HCT116 (cell line): Measurements from ENCODE around the gene SLC12A1. TPM values are rescaled to one million over a fixed set of nuclear protein-coding genes. Genes with fewer than 3 reads are reported as not detected.

Experiments used
- ATAC-seq: fragments of 200-7000 bp; cut with Tn5 transposase; 2 replicates; pipeline ENCODE4 v1.9.1; 2020; ENCODE audit warnings: mild to moderate bottlenecking, moderate library complexity
- BruUV-seq: library from RNA; stranded (reverse); fragments of 400-500 nt; replicated peaks from 2 replicates; lab custom pipeline; 2021; lab: Mats Ljungman, UMichigan
- CTCF ChIA-PET: fragments of 300-600 bp; sonication (Branson Sonifier 250); formaldehyde crosslinking; loops from one replicate; lab custom pipeline; 2021; ENCODE audit warnings: antibody characterized with exemption; lab: Charles Lee
- POLR2A ChIA-PET: fragments of 300-600, 350-600 bp; sonication (Branson Sonifier 250); formaldehyde crosslinking; loops from one replicate; lab custom pipeline; 2021; ENCODE audit warnings: antibody characterized with exemption; lab: Charles Lee
- RAD21 ChIA-PET, 2 experiments: fragments of 300-600 bp; sonication (Branson Sonifier 250); formaldehyde crosslinking; loops; one replicate each; lab custom pipeline; 2023; ENCODE audit warnings: low total read pairs in 2 of 2; ENCODE audit not compliant: uncharacterized antibody in 2 of 2, unreplicated experiment in 2 of 2, low non-redundant PET in 1 of 2; lab: Charles Lee
- DNase-seq: peaks from one replicate; pipeline ENCODE4 v3.0.0-alpha.2; 2010; ENCODE audit warnings: low read depth, low spot score
- H2AFZ ChIP-seq: fragments of 200-600 bp; shearing (Covaris generic), sonication (generic); 2 replicates; pipeline ENCODE4 v1.6.1; 2017; ENCODE audit warnings: low read depth, mixed run types, mixed read lengths, antibody characterized with exemption, low read length; ENCODE audit not compliant: poor library complexity, severe bottlenecking
- H3K27ac ChIP-seq: 2 replicates; pipeline ENCODE4 v1.5.1; 2012; ENCODE audit warnings: low read depth, low read length
- H3K27me3 ChIP-seq: fragments of 200-600 bp; sonication (generic); 2 replicates; pipeline ENCODE4 v1.6.1; 2016; ENCODE audit warnings: mixed run types, low read length, mixed read lengths; ENCODE audit not compliant: insufficient read depth
- H3K36me3 ChIP-seq, 2 experiments: fragments of 200-500 bp in 1 of 2; fragments of 200-600 bp in 1 of 2; sonication (Bioruptor generic) in 1 of 2; sonication (generic) in 1 of 2; 2 replicates each; pipeline versions ENCODE4 v1.5.1 to v1.6.1; 2014 to 2016; ENCODE audit warnings: low read length in 2 of 2, inconsistent platforms in 1 of 2, mixed read lengths in 1 of 2, mixed run types in 1 of 2; ENCODE audit not compliant: insufficient read depth in 2 of 2, control insufficient read depth in 1 of 2
- H3K4me1 ChIP-seq, 2 experiments: fragments of 200-600 bp in 1 of 2; sonication (generic) in 1 of 2; 2 replicates each; pipeline versions ENCODE4 v1.5.1 to v1.6.1; 2012 to 2017; ENCODE audit warnings: low read length in 2 of 2, inconsistent platforms in 1 of 2, mild to moderate bottlenecking in 1 of 2, mixed read lengths in 1 of 2, mixed run types in 1 of 2, moderate library complexity in 1 of 2; ENCODE audit not compliant: insufficient read depth in 2 of 2, control insufficient read depth in 1 of 2
- H3K4me2 ChIP-seq: fragments of 200-600 bp; sonication (generic); 2 replicates; pipeline ENCODE4 v1.6.1; 2017; ENCODE audit warnings: mixed run types, low read length, mixed read lengths
- H3K4me3 ChIP-seq, 2 experiments: fragments of 200-600 bp in 1 of 2; sonication (generic) in 1 of 2; replicated peaks in 1 of 2; 2 replicates each; pipeline ENCODE4 v1.5.1; 2011 to 2016; ENCODE audit warnings: low read length in 2 of 2, control low read depth in 1 of 2, low read depth in 1 of 2, mild to moderate bottlenecking in 1 of 2, mixed read lengths in 1 of 2, mixed run types in 1 of 2
- H3K79me2 ChIP-seq: fragments of 200-600 bp; sonication (generic); 2 replicates; pipeline ENCODE4 v1.6.1; 2017; ENCODE audit warnings: mild to moderate bottlenecking, mixed run types, low read length, moderate library complexity, mixed read lengths; ENCODE audit not compliant: insufficient read depth
- H3K9ac ChIP-seq: fragments of 200-600 bp; sonication (generic); 2 replicates; pipeline ENCODE4 v1.6.1; 2016; ENCODE audit warnings: low read length, mixed read lengths
- H3K9me2 ChIP-seq: fragments of 200-600 bp; sonication (generic), shearing (Covaris generic); 2 replicates; pipeline ENCODE4 v1.6.1; 2017; ENCODE audit warnings: mixed run types, mild to moderate bottlenecking, moderate library complexity; ENCODE audit not compliant: insufficient read depth
- H3K9me3 ChIP-seq, 2 experiments: fragments of 200-500 bp in 1 of 2; fragments of 200-600 bp in 1 of 2; sonication (Bioruptor generic) in 1 of 2; sonication (generic) in 1 of 2; 2 replicates each; pipeline ENCODE4 v1.6.1; 2014 to 2017; ENCODE audit warnings: low read length in 2 of 2, mixed read lengths in 2 of 2, inconsistent platforms in 1 of 2, low read depth in 1 of 2, mild to moderate bottlenecking in 1 of 2, mixed run types in 1 of 2, moderate library complexity in 1 of 2; ENCODE audit not compliant: control insufficient read depth in 1 of 2, insufficient read depth in 1 of 2
- H4K20me1 ChIP-seq: fragments of 200-600 bp; sonication (generic), shearing (Covaris generic); 2 replicates; pipeline ENCODE4 v1.6.1; 2017; ENCODE audit warnings: mixed run types, mild to moderate bottlenecking, moderate library complexity; ENCODE audit not compliant: insufficient read depth
- CBX3 ChIP-seq: IDR thresholded peaks from 2 replicates; pipeline ENCODE4 v1.6.1; 2012; ENCODE audit warnings: low read depth
- EGR1 ChIP-seq: IDR thresholded peaks from 2 replicates; pipeline ENCODE4 v1.6.1; 2012; ENCODE audit warnings: low read depth
- EZH2 ChIP-seq: fragments of 200-600 bp; sonication (generic); IDR thresholded peaks from 2 replicates; pipeline ENCODE4 v1.6.1; 2017; ENCODE audit warnings: antibody characterized with exemption, mixed run types
- EZH2phosphoT487 ChIP-seq: fragments of 200-600 bp; IDR thresholded peaks from 2 replicates; pipeline ENCODE4 v1.6.1; 2018; ENCODE audit warnings: antibody characterized with exemption, borderline replicate concordance
- JUND ChIP-seq: IDR thresholded peaks from 2 replicates; pipeline ENCODE4 v1.6.1; 2012
- POLR2A ChIP-seq: IDR thresholded peaks from 2 replicates; pipeline ENCODE4 v1.7.0; 2011; ENCODE audit warnings: borderline replicate concordance; ENCODE audit not compliant: insufficient read depth, insufficient read length; ENCODE audit errors: extremely low read depth
- POLR2AphosphoS5 ChIP-seq: IDR thresholded peaks from 2 replicates; pipeline ENCODE4 v1.6.1; 2011; ENCODE audit warnings: mild to moderate bottlenecking, low read depth, low read length, moderate library complexity
- RAD21 ChIP-seq: IDR thresholded peaks from 2 replicates; pipeline ENCODE4 v1.6.1; 2012; ENCODE audit warnings: low read depth, mild to moderate bottlenecking
- SIN3A ChIP-seq: IDR thresholded peaks from 2 replicates; pipeline ENCODE4 v1.6.1; 2012; ENCODE audit warnings: low read depth
- SP1 ChIP-seq: IDR thresholded peaks from 2 replicates; pipeline ENCODE4 v1.6.1; 2012; ENCODE audit warnings: low read depth
- SRF ChIP-seq: IDR thresholded peaks from 2 replicates; pipeline ENCODE4 v1.6.1; 2012; ENCODE audit warnings: low read depth
- TCF7L2 ChIP-seq: IDR thresholded peaks from 2 replicates; pipeline ENCODE4 v1.7.0; 2011; ENCODE audit warnings: borderline replicate concordance, inconsistent platforms; ENCODE audit not compliant: insufficient read depth, insufficient read length; ENCODE audit errors: extremely low read depth
- YY1 ChIP-seq: IDR thresholded peaks from 2 replicates; pipeline ENCODE4 v1.6.1; 2011; ENCODE audit warnings: low read length, low read depth, moderate library complexity, mild to moderate bottlenecking; ENCODE audit not compliant: insufficient replicate concordance; ENCODE audit errors: extremely low read depth
- ZFX ChIP-seq: fragments of 450-650 bp; IDR thresholded peaks from 2 replicates; pipeline ENCODE4 v1.6.1; 2017
- ZNF274 ChIP-seq: fragments of 200-500 bp; sonication (Bioruptor generic); IDR thresholded peaks from 2 replicates; pipeline ENCODE4 v1.6.1; 2014; ENCODE audit warnings: mild to moderate bottlenecking, low read depth, low read length, inconsistent platforms
- intact Hi-C: fragments of 100-400 bp; cut with micrococcal nuclease; formaldehyde crosslinking; loops from 2 replicates; pipeline ENCODE4 v1.10.0; 2022
- total RNA-seq: library from RNA; stranded (reverse); gene quantifications from one replicate; pipeline ENCODE4 v1.2.1, GENCODE V29; 2021; ENCODE audit not compliant: unreplicated experiment
- TF ChIP-seq, protein P1 (sequence below): IDR thresholded peaks from 2 replicates; pipeline ENCODE4 v1.6.1; 2012
- TF ChIP-seq, protein P2 (sequence below), 3 experiments: fragments of 200-600 bp in 1 of 3; sonication (generic) in 1 of 3; IDR thresholded peaks in 2 of 3; conservative IDR thresholded peaks in 1 of 3; 2 replicates each; pipeline ENCODE4 v1.5.1; 2012 to 2017; ENCODE audit warnings: low read depth in 2 of 3, low read length in 2 of 3, antibody characterized with exemption in 1 of 3, borderline replicate concordance in 1 of 3, control low read depth in 1 of 3, mild to moderate bottlenecking in 1 of 3, mixed read lengths in 1 of 3, mixed run types in 1 of 3, moderate library complexity in 1 of 3; ENCODE audit not compliant: insufficient read depth in 1 of 3
- TF ChIP-seq, protein P3 (sequence below): IDR thresholded peaks from 2 replicates; pipeline ENCODE4 v1.6.1; 2011; ENCODE audit warnings: mild to moderate bottlenecking, low read length, moderate library complexity; ENCODE audit not compliant: insufficient replicate concordance; ENCODE audit errors: extremely low read depth
- TF ChIP-seq, protein P4 (sequence below): IDR thresholded peaks from 2 replicates; pipeline ENCODE4 v1.6.1; 2012; ENCODE audit warnings: low read depth

SLC12A1 gene
- total RNA-seq, 1 experiment from 2014 or later = not detected

DNA sequence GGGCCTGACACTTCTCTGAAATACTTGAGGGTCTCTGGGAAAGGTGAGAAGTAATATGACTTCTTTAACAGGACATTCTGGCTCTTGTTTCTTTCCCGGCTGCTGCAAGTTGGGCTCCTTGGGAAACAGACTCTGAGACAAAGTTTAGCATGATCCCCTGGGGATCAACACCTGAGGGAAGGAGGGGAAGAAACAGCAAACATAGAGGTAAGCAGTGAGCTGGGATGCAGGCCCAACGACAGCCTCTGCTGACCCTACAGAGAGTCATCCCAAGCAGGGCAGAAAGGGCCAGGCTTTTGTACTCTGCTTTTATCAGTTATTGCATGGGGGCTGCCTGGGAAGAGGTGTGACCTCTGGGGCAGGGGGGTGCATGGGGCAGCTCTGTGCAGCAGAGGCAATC lies 98.3 kb downstream of the SLC12A1 start:
- Histone ChIP-seq H2AFZ (no peak overlapping the region), H3K9me2 (no peaks in the 10 kb centered on the region), H3K27me3 (no peaks in the 10 kb centered on the region), H3K9me3 (no peaks in the 10 kb centered on the region), H3K4me1 (no peaks in the 10 kb centered on the region), H3K4me2 (no peak overlapping the region), H3K36me3 (no peaks in the 10 kb centered on the region), H4K20me1 (no peaks in the 10 kb centered on the region), H3K9ac (no peak overlapping the region), H3K27ac (no peak overlapping the region), H3K79me2 (no peaks in the 10 kb centered on the region), H3K4me3 (no peak overlapping the region)
- CTCF ChIA-PET = no interaction called here
- RAD21 ChIA-PET = no interaction called here
- POLR2A ChIA-PET = no interaction called here
- TF ChIP-seq ZFX = no peak
- no peak for TF ChIP-seq TCF7L2
- no peak for TF ChIP-seq POLR2AphosphoS5
- TF ChIP-seq, protein P1, sequence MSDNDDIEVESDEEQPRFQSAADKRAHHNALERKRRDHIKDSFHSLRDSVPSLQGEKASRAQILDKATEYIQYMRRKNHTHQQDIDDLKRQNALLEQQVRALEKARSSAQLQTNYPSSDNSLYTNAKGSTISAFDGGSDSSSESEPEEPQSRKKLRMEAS = no peak
- TF ChIP-seq, protein P2, sequence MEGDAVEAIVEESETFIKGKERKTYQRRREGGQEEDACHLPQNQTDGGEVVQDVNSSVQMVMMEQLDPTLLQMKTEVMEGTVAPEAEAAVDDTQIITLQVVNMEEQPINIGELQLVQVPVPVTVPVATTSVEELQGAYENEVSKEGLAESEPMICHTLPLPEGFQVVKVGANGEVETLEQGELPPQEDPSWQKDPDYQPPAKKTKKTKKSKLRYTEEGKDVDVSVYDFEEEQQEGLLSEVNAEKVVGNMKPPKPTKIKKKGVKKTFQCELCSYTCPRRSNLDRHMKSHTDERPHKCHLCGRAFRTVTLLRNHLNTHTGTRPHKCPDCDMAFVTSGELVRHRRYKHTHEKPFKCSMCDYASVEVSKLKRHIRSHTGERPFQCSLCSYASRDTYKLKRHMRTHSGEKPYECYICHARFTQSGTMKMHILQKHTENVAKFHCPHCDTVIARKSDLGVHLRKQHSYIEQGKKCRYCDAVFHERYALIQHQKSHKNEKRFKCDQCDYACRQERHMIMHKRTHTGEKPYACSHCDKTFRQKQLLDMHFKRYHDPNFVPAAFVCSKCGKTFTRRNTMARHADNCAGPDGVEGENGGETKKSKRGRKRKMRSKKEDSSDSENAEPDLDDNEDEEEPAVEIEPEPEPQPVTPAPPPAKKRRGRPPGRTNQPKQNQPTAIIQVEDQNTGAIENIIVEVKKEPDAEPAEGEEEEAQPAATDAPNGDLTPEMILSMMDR (IDR thresholded peaks at IDR 0.05 in 2 of 3, conservative IDR thresholded peaks at IDR 0.05 in 1 of 3; ENCODE audit: borderline replicate concordance in 1 of 3, insufficient read depth in 1 of 3, low read depth in 2 of 3, low read length in 2 of 3) = no peak
- no peak for TF ChIP-seq POLR2A
- TF ChIP-seq, protein P3, sequence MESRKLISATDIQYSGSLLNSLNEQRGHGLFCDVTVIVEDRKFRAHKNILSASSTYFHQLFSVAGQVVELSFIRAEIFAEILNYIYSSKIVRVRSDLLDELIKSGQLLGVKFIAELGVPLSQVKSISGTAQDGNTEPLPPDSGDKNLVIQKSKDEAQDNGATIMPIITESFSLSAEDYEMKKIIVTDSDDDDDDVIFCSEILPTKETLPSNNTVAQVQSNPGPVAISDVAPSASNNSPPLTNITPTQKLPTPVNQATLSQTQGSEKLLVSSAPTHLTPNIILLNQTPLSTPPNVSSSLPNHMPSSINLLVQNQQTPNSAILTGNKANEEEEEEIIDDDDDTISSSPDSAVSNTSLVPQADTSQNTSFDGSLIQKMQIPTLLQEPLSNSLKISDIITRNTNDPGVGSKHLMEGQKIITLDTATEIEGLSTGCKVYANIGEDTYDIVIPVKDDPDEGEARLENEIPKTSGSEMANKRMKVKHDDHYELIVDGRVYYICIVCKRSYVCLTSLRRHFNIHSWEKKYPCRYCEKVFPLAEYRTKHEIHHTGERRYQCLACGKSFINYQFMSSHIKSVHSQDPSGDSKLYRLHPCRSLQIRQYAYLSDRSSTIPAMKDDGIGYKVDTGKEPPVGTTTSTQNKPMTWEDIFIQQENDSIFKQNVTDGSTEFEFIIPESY = no peak
- no peak for TF ChIP-seq EZH2
- no peak for TF ChIP-seq SIN3A
- TF ChIP-seq SP1 = no peak
- TF ChIP-seq SRF = no peak
- TF ChIP-seq CBX3 = no peak
- no peak for TF ChIP-seq EZH2phosphoT487
- TF ChIP-seq YY1 = no peak
- TF ChIP-seq, protein P4, sequence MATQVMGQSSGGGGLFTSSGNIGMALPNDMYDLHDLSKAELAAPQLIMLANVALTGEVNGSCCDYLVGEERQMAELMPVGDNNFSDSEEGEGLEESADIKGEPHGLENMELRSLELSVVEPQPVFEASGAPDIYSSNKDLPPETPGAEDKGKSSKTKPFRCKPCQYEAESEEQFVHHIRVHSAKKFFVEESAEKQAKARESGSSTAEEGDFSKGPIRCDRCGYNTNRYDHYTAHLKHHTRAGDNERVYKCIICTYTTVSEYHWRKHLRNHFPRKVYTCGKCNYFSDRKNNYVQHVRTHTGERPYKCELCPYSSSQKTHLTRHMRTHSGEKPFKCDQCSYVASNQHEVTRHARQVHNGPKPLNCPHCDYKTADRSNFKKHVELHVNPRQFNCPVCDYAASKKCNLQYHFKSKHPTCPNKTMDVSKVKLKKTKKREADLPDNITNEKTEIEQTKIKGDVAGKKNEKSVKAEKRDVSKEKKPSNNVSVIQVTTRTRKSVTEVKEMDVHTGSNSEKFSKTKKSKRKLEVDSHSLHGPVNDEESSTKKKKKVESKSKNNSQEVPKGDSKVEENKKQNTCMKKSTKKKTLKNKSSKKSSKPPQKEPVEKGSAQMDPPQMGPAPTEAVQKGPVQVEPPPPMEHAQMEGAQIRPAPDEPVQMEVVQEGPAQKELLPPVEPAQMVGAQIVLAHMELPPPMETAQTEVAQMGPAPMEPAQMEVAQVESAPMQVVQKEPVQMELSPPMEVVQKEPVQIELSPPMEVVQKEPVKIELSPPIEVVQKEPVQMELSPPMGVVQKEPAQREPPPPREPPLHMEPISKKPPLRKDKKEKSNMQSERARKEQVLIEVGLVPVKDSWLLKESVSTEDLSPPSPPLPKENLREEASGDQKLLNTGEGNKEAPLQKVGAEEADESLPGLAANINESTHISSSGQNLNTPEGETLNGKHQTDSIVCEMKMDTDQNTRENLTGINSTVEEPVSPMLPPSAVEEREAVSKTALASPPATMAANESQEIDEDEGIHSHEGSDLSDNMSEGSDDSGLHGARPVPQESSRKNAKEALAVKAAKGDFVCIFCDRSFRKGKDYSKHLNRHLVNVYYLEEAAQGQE = no peak
- TF ChIP-seq JUND = no peak
- TF ChIP-seq EGR1 = no peak
- TF ChIP-seq ZNF274 = no peak
- no peak for TF ChIP-seq RAD21
- ATAC-seq = no peak
- intact Hi-C loops = no loop called here
- BruUV-seq = no TSS peak
- no peak for DNase-seq
